Dedifferentiated amniotic fluid mesenchymal stem cell (primary cell): ENCODE measurements around the gene GTF3C4.

Experiments
- DNase-seq: peaks from one replicate; pipeline ENCODE4 v3.0.0-alpha.2; 2016; ENCODE audit errors: extremely low spot score

GTF3C4 gene

GRCh38 chr9:132670457-132671391, at the start of gene GTF3C4:
GTF3C4 (plus strand) TSS chr9:132670464; CDS start chr9:132670599, 135 bp downstream.
- peak; percentile 29 for DNase-seq

- DNase-seq, result no peak
Observed at GRCh38 chr9:132622159-132622558, 48.1 kb upstream of the GTF3C4 start.

- no peak for DNase-seq
Observed at GRCh38 chr9:132626285-132626684, 44.0 kb upstream of the GTF3C4 start.

- no peak for DNase-seq
Observed at GRCh38 chr9:132627106-132627505, 43.2 kb upstream of the GTF3C4 start.

- no peak for DNase-seq
Observed at GRCh38 chr9:132627594-132627993, 42.7 kb upstream of the GTF3C4 start.

GRCh38 chr9:132628746-132629145, 41.5 kb upstream of the GTF3C4 start:
- DNase-seq, result no peak

- DNase-seq, result no peak
Observed at GRCh38 chr9:132630116-132630515, 40.1 kb upstream of the GTF3C4 start.

GRCh38 chr9:132630811-132631210, 39.5 kb upstream of the GTF3C4 start:
- no peak for DNase-seq

- DNase-seq, result no peak
Observed at GRCh38 chr9:132631280-132631679, 39.0 kb upstream of the GTF3C4 start.

- DNase-seq, result no peak
Observed at GRCh38 chr9:132631685-132632084, 38.6 kb upstream of the GTF3C4 start.

GRCh38 chr9:132632413-132633129, 37.7 kb upstream of the GTF3C4 start:
- DNase-seq, result no peak

GRCh38 chr9:132634327-132634726, 35.9 kb upstream of the GTF3C4 start:
- DNase-seq, result no peak

GRCh38 chr9:132637351-132637750, 32.9 kb upstream of the GTF3C4 start:
- DNase-seq, result no peak

- DNase-seq, result no peak
Observed at GRCh38 chr9:132637801-132638200, 32.5 kb upstream of the GTF3C4 start.

GRCh38 chr9:132638240-132638639, 32.0 kb upstream of the GTF3C4 start:
- DNase-seq, result no peak

- DNase-seq, result no peak
Observed at GRCh38 chr9:132639322-132639721, 30.9 kb upstream of the GTF3C4 start.

GRCh38 chr9:132641216-132641615, 29.0 kb upstream of the GTF3C4 start:
- DNase-seq, result no peak

GRCh38 chr9:132644251-132644650, 26.0 kb upstream of the GTF3C4 start:
- DNase-seq, result no peak

GRCh38 chr9:132645306-132645705, 25.0 kb upstream of the GTF3C4 start:
- DNase-seq, result no peak

- no peak for DNase-seq
Observed at GRCh38 chr9:132645711-132646110, 24.6 kb upstream of the GTF3C4 start.

- no peak for DNase-seq
Observed at GRCh38 chr9:132646726-132647125, 23.5 kb upstream of the GTF3C4 start.

GRCh38 chr9:132647355-132647754, 22.9 kb upstream of the GTF3C4 start:
- peak; percentile 83 for DNase-seq

- no peak for DNase-seq
Observed at GRCh38 chr9:132647806-132648205, 22.5 kb upstream of the GTF3C4 start.
